HG02610 (cell line): ENCODE data around the gene CACNG1.
A peak's percentile ranks its signal among the peaks of the same experiment; 100 is the strongest.
"Not testable (repeated sequence)": the region's sequence is repeated elsewhere in the genome, so short reads cannot be mapped to it uniquely, and the experiment has no call there.

Experiments
- ATAC-seq: cut with Tn5 transposase; IDR thresholded peaks from one replicate; pipeline ENCODE4 v1.9.1; 2021; ENCODE audit warnings: mild to moderate bottlenecking, moderate library complexity; ENCODE audit not compliant: unreplicated experiment

The CACNG1 gene

DNA sequence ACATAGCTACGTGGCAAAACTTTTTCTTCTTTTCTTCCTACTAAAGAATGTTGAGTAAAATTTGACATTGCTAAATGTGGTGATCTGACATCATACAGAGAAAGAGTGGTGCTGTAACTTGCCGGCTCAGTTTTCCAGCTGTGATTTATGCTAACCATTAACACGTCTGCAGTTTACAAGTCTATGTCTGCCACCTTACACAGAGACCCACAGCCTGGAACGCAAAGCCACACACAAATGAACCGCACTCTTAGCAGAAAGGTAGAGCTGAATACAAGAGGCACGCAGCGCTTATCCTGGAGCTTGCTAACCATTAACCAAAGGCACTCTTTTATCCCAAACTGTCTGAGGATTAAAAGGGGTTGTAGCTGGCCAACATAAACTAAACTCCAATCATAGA is 31.9 kb downstream of the CACNG1 start:
- ATAC-seq, result no peak

DNA sequence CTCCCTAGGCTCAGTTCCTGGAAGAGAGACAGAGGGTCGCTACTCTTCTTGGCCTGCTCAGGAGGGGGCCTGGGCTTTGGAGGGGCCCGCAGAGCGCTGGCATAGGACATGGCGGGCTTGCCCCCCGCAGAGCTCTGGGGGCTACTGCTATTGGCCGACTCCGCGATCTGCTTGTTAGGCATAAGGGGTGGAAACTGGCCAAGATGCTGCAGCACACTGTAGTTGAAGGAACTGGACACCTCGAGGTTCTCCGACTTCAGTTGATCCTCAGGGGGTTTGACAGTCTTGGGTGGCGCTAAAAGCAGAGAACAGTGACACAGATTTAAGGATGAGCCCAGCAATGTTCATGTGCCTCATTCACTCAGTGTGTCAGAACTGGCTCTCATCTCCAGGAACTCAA is 33.9 kb downstream of the CACNG1 start:
- no peak for ATAC-seq

DNA sequence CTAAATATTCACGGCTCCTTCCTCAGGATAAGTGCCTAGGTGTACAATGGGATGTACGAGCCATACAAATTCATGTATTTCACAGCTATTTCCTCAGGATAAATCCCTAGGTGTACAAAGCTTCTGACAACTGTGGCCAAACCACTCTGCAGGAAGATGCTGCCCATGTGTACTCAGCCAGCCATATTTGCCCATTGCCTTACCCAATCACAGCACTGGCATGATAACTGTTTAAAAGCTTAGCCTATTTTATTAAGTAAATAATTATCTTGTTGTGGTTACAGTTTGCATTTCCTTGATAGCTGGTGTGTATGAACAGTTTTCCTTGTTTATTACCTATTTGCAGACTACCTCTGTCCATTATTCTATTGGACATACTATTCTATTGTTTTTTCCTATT is 35.1 kb downstream of the CACNG1 start:
- no peak for ATAC-seq

DNA sequence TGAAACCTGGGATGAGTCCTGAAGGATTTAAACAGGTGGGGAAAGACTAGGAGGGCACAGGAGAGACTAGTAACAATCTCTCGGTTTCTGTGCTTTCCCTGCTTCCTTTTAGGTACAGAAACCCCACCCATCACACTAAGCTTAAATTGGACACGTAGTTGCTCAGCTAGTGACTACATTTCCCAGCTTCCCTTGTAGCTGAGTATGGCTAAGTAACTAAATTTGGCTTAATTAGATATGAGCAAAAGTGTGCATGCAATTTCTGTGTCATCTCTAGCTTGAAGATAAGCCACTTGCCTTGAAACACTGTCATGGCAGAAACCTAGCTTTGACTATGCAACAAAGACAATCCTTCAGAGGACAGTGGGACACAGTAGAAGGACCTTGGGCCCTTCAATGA is 36.5 kb downstream of the CACNG1 start:
- no peak for ATAC-seq

DNA sequence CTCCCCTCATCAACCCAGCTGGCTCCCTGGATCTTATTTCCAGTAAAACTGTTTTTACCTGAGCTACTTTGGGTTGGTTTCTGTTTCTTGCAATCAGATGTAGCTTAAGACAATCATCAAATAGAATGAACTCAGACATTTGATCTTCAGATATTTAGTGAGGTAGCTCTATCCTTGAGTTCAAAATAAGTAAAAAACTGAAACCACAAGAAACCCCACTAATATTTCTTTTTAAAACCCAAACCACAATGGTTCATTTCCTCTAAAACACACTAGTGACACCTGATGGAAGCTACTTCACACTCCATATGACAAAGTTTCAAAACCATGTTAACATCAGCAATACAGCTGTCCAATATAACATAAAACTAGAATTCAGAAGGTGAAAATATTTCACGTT is 37.8 kb downstream of the CACNG1 start:
- peak; percentile 80 for ATAC-seq

DNA sequence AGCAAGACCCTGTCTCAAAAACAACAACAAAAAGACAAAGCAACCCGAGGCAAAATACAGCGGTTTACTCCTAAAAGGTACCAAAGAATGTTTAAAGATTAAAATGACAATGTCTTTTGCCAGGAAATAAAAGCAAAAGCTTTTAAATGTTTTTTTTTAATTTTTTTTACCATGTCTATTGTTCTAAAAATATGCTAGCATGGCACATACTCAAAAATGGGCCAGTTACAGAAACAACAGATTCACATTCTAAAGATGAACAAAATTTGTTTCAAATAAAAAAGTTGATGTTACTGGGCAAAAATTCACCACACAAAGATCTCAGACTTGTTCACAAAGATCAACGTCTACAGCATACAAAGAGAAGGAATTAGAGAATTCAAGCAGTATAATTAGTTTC is 41.1 kb downstream of the CACNG1 start:
- ATAC-seq, result no peak

DNA sequence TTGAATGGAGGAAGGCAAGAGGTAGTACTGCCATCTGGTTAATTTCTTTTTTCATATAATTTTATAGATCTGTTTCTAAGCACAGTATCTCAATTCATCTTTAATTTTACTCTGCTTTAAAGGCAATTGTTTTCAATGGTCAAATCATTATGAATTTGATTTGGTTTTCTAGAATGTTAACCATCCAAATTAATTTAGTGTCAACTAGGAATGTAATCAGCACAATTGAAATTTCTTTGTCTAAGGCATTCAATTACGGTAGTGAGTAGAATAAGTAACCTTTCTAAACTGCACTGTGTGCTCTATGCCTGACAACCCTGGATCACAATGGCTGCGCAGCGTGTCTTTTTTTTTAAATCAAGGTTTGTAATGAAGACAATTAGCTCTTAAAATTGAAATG is 44.3 kb downstream of the CACNG1 start:
- ATAC-seq, result no peak

DNA sequence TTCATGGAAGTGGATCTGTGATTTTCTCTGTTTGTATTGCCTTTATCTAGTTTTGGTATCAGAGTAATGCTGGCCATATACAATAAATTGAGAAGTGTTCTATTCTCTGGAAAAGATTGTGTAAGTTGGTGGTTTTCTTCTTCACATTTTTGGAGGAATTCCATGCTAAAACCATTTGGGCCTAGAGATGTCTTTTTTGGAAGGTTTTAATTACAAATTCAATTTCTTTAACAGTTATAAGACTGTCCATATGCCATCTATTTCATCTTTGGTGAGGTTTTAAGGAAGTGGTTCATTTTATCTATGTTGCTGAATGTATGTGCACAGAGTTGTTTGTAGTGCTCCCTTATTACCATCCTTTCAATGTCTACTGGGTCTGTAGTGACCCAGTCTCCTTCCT is 46.0 kb downstream of the CACNG1 start:
- no peak for ATAC-seq

DNA sequence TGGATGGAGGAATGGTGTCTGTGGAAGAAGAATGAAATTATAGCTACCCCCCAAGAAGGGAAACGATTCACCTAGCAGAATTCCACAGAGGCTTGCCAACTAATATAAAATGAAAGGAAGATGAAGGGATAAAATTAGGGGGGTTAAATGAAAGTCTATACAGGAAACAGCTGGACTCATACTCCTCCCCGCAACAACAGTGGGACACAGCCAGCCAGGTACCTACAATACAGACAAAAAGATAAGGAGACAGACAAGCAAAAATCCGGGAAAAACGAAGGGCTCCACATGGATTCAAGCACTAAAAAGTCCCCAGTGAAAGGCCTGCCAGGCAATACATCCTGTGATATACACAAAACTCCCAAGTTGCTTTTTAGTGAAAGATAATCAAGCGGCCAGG is 47.9 kb downstream of the CACNG1 start:
- no peak for ATAC-seq

DNA sequence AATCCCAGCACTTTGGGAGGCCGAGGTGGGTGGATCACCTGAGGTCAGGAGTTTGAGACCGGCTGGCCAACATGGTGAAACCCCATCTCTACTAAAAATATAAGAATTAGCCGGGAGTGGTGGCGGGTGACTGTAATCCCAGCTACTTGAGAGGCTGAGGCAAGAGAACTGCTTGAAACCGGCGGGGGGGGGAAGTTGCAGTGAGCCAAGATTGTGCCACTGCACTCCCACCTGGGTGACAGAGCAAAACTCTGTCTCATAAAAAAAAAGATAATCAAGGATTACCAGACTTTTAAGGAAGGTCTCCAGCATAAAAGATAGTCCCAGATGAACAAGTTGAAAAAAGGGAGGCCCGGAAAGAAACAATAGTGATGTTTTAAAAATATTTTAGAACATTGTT is 48.4 kb downstream of the CACNG1 start:
- not testable (repeated sequence) for ATAC-seq

DNA sequence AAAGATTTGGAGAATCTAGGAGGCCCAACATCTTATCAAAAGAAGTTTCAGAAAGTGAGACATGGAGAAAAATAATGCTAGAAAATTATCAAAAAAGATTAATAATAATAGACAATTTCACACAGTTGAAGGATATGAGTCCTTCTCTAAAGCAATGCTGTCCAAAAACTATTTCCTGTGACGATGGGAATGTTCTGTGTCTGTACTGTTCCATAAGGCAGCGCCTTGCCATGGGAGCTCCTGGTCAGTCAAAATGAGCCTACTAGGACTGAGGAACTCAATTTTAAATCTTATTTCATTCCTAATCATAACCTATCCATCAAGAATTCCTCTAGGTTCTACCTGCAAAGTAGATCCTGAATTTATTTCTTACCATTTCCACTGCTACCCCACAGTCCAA is 49.0 kb downstream of the CACNG1 start:
- no peak for ATAC-seq

DNA sequence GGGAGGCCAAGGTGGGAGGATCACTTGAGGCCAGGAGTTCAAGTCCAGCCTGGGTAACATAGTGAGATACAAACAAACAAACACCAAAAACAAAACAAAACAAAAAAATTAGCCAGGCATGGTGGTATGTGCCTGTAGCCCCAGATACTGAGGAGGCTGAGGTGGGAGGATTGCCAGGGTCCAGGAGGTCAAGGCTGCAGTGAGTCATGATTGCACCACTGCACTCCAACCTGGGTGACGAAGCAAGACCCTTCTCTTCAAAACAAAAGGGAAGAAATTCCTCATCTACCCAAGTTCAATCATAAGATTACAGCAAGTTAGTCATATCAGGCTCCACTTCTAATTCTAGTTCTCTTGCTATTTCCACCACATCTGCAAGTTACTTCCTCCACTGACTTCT is 50.9 kb downstream of the CACNG1 start:
- not testable (repeated sequence) for ATAC-seq

DNA sequence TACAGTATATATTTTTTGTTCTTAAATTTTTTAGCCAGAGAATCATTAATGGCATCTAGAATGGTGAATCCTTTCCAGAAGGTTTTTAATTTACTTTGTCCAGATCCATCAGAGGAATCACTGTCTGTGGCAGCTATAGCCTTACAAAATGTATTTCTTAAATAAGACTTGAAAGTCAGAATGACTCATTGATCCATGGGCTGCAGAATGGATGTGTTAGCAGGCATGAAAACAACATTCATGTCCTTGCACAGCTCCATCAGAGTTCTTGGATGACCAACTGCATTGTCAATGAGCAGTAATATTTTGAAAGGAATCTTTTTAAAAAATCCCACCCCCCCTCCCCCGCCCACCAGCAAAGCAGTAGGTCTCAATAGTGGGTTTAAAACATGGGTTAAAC is 51.4 kb downstream of the CACNG1 start:
- no peak for ATAC-seq

DNA sequence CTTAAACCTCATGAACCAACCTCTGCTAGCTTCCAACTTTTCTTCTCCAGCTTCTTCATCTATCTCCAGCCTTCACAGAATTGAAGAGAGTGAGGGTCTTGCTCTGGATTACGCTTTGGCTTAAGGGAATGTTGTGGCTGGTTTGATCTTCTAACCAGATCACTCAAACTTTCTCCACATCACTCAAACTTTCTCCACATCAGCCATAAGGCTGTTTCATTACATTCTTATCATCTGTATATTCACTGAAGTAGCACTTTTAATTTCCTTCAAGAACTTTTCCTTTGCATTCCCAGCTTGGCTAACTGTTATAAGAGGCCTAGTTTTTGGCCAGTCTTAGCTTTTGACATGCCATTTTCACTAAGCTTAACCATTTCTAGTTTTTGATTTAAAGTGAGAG is 52.3 kb downstream of the CACNG1 start:
- no peak for ATAC-seq

DNA sequence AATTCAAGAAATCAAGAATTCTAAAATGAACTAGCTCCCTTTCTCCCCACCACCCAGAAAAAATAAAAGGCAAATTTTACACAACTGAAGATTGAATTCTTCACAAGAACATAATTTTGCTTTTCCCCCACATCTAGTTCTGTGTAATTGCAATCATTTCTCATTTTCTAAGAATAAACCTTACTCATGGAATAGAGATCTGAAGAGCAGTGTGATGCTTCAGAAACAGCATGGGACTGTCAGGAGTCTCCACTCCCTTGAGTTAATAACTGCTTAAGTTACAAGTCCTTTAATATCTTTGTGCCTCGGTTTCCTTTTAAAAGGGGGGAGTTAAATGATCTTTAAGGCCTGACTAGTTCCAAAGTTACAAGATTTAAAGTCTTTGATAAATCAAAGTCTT is 53.7 kb downstream of the CACNG1 start:
- no peak for ATAC-seq

DNA sequence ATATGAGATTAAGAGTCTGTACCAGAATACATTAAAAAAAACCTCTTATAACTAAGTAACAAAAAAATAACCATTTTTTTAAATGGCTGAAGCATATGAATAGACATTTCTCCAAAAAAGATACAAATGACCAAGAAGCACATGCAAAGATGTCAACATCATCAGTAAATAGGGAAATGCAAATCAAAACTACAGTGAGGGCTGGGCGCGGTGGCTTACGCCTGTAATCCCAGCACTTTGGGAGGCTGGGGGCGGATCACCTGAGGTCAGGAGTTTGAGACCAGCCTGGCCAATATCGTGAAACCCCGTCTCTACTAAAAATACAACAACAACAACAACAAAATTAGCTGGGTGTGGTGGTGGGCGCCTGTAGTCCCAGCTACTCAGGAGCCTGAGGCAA is 60.3 kb downstream of the CACNG1 start:
- not testable (repeated sequence) for ATAC-seq

DNA sequence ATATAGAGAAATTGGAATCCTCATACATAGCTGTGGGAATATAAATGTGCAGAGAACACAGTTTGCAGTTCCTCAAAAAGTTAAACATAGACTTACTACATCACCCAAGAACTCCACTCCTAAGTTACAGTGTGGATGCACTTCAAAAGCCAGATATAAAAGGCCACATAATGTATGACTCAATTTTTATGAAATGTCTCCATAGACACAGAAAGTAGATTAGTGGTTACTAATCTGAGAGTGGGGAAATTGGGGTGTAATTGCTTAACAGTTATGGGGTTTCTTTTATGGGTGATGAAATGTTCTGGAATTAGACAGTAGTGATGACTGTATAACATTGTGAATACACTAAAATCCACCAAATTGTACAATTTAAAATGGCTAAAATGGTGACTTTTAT is 60.9 kb downstream of the CACNG1 start:
- no peak for ATAC-seq
